GM12873 (cell line): ENCODE data around the gene CADPS2.

Source experiments
- CTCF ChIP-seq: IDR thresholded peaks from 2 replicates; pipeline ENCODE4 v1.5.1; 2012; ENCODE audit warnings: low read depth, mild to moderate bottlenecking, moderate library complexity, low read length, control low read depth; ENCODE audit not compliant: insufficient read depth; ENCODE audit errors: missing control alignments

CADPS2 gene

GRCh38 chr7:122833888-122834570 lies 52.2 kb downstream of the CADPS2 start:
- no peak for TF ChIP-seq CTCF

- TF ChIP-seq CTCF, result no peak
Observed at GRCh38 chr7:122831436-122831835, 54.8 kb downstream of the CADPS2 start.

- no peak for TF ChIP-seq CTCF
Observed at GRCh38 chr7:122829962-122830361, 56.3 kb downstream of the CADPS2 start.

- no peak for TF ChIP-seq CTCF
Observed at GRCh38 chr7:122827763-122828162, 58.5 kb downstream of the CADPS2 start.

- TF ChIP-seq CTCF, result no peak
Observed at GRCh38 chr7:122813845-122814244, 72.4 kb downstream of the CADPS2 start.

GRCh38 chr7:122803851-122804250 lies 82.4 kb downstream of the CADPS2 start:
- TF ChIP-seq CTCF, result no peak

- TF ChIP-seq CTCF, result peak; percentile 42
Observed at GRCh38 chr7:122803323-122803722, 82.9 kb downstream of the CADPS2 start.
